GM18907 (cell line): ENCODE data around the gene DENND1A.
"Not testable (repeated sequence)": the region's sequence is repeated elsewhere in the genome, so short reads cannot be mapped to it uniquely, and the experiment has no call there.

Experiments used
- ATAC-seq: cut with Tn5 transposase; IDR thresholded peaks from one replicate; pipeline ENCODE4 v1.9.1; 2021; ENCODE audit warnings: mild to moderate bottlenecking, moderate library complexity; ENCODE audit not compliant: unreplicated experiment

Gene DENND1A

GRCh38 chr9:123741214-123741613, 188.7 kb downstream of the DENND1A start:
- ATAC-seq = no peak

GRCh38 chr9:123739902-123740301, 190.0 kb downstream of the DENND1A start:
- ATAC-seq = no peak

GRCh38 chr9:123739387-123739786, 190.5 kb downstream of the DENND1A start:
- no peak for ATAC-seq

GRCh38 chr9:123738648-123739047, 191.3 kb downstream of the DENND1A start:
- no peak for ATAC-seq

GRCh38 chr9:123735376-123735775, 194.6 kb downstream of the DENND1A start:
- no peak for ATAC-seq

GRCh38 chr9:123728571-123728970, 201.4 kb downstream of the DENND1A start:
- ATAC-seq = not testable (repeated sequence)

- no peak for ATAC-seq
Observed at GRCh38 chr9:123727332-123727731, 202.6 kb downstream of the DENND1A start.

- ATAC-seq = no peak
Observed at GRCh38 chr9:123725389-123725788, 204.5 kb downstream of the DENND1A start.

- ATAC-seq = no peak
Observed at GRCh38 chr9:123724211-123724796, 205.6 kb downstream of the DENND1A start.

- no peak for ATAC-seq
Observed at GRCh38 chr9:123723135-123723875, 206.6 kb downstream of the DENND1A start.

GRCh38 chr9:123722378-123722777, 207.5 kb downstream of the DENND1A start:
- no peak for ATAC-seq

GRCh38 chr9:123718188-123718587, 211.7 kb downstream of the DENND1A start:
- ATAC-seq = no peak

- ATAC-seq = no peak
Observed at GRCh38 chr9:123717581-123718175, 212.2 kb downstream of the DENND1A start.

GRCh38 chr9:123716339-123716945, 213.5 kb downstream of the DENND1A start:
- no peak for ATAC-seq

GRCh38 chr9:123715258-123715657, 214.7 kb downstream of the DENND1A start:
- ATAC-seq = no peak

GRCh38 chr9:123713282-123713681, 216.6 kb downstream of the DENND1A start:
- no peak for ATAC-seq

GRCh38 chr9:123712399-123712798, 217.5 kb downstream of the DENND1A start:
- no peak for ATAC-seq

- ATAC-seq = no peak
Observed at GRCh38 chr9:123710299-123710698, 219.6 kb downstream of the DENND1A start.

- no peak for ATAC-seq
Observed at GRCh38 chr9:123702483-123702882, 227.4 kb downstream of the DENND1A start.

- no peak for ATAC-seq
Observed at GRCh38 chr9:123697686-123698085, 232.2 kb downstream of the DENND1A start.

GRCh38 chr9:123696476-123696875, 233.4 kb downstream of the DENND1A start:
- ATAC-seq = no peak

GRCh38 chr9:123695386-123695785, 234.5 kb downstream of the DENND1A start:
- ATAC-seq = no peak
